Measurements from ENCODE around the gene POLDIP2. TPM values are rescaled to one million over a fixed set of nuclear protein-coding genes. Genes with fewer than 3 reads are reported as not detected.

POLDIP2 gene
- total and polyA plus RNA-seq, 8 donors, result 56.0 to 76.8 (median 63.1) TPM

GRCh38 chr17:28306954-28307401 is 50.3 kb downstream of the POLDIP2 start:
- Histone ChIP-seq H3K4me1 (no peaks in the 10 kb centered on the region), H3K36me3 (no peaks in the 10 kb centered on the region), H3K9me3 (no peaks in the 10 kb centered on the region), H3K4me3 (no peak overlapping the region), H3K27ac (no peak overlapping the region), H3K27me3 (peaks cover 29 to 53% of the 10 kb centered on the region in 2 donors)
- intact Hi-C loops (cut with DNase I), result no loop called here
- no peak for DNase-seq
- no peak for TF ChIP-seq CTCF (IDR thresholded peaks at IDR 0.05)
- no peak for ATAC-seq

DNA sequence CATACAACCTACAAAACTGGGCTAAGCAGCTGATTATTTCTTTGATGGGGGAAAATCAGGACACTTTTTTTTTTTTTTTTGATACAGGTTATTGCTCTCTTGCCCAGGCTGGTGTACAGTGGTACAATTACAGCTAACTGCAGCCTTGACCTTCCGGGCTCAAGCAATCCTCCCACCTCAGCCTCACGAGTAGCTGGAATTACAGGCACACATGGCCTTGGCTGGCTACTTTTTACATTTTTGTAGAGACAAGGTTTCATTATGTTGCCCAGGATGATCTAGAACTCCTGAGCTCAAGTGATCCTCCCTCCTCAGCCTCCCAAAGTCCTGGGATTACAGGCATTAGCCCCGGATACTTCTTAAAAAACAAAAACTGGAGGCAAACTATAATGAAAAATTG is 58.9 kb downstream of the POLDIP2 start:
- Histone ChIP-seq H3K4me3 (no peak overlapping the region), H3K27ac (no peak overlapping the region), H3K4me1 (no peaks in the 10 kb centered on the region), H3K9me3 (no peaks in the 10 kb centered on the region), H3K36me3 (no peaks in the 10 kb centered on the region), H3K27me3 (no peaks in the 10 kb centered on the region)
- no peak for ATAC-seq
- no peak for TF ChIP-seq CTCF (IDR thresholded peaks at IDR 0.05)
- DNase-seq, result no peak
- intact Hi-C loops (cut with DNase I), result no loop called here

Small RNA genes lying within 50 kb of the gene (microRNA-seq; reads per million reads assigned to microRNA genes)
- gene MIR4723, result 0.82 to 1.0 reads per million in 2 donors

Other genes starting within 250 kb of the POLDIP2 start
- gene TMEM97, start 38.3 kb downstream of the POLDIP2 start, total RNA-seq, result 10 to 100 TPM; 27.0 to 69.3 TPM
- gene TMEM97, start 38.3 kb downstream of the POLDIP2 start, polyA plus RNA-seq (ENCODE audit: insufficient read length in 6 of 6), result 10 to 100 TPM; 39.6 to 53.9 (median 45.0) TPM
- gene IFT20, start 22.1 kb downstream of the POLDIP2 start, total RNA-seq, result 10 to 100 TPM; 27.6 to 42.2 TPM
- 10 to 100 TPM; 51.0 to 60.4 (median 56.8) TPM for gene IFT20, start 22.1 kb downstream of the POLDIP2 start, polyA plus RNA-seq (ENCODE audit: insufficient read length in 6 of 6)
- gene TNFAIP1, start 21.8 kb downstream of the POLDIP2 start, total RNA-seq, result 10 to 100 TPM; 57.6 to 80.7 TPM
- 10 to 100 TPM; 34.2 to 41.6 (median 40.2) TPM for gene TNFAIP1, start 21.8 kb downstream of the POLDIP2 start, polyA plus RNA-seq (ENCODE audit: insufficient read length in 6 of 6)
- not detected for gene SEBOX, start 7.7 kb upstream of the POLDIP2 start, total RNA-seq
- not detected for gene SEBOX, start 7.7 kb upstream of the POLDIP2 start, polyA plus RNA-seq (ENCODE audit: insufficient read length in 6 of 6)
- gene VTN, start 12.8 kb upstream of the POLDIP2 start, total RNA-seq, result 1 to 10 TPM in 1 of 2 donors, under 1 TPM in 1; 0.50 to 1.6 TPM
- 1 to 10 TPM in 2 of 6 donors, under 1 TPM in 4; 0.42 to 2.2 (median 0.94) TPM for gene VTN, start 12.8 kb upstream of the POLDIP2 start, polyA plus RNA-seq (ENCODE audit: insufficient read length in 6 of 6)
- 10 to 100 TPM; 12.9 to 19.9 TPM for gene SARM1, start 14.2 kb upstream of the POLDIP2 start, total RNA-seq
- gene SARM1, start 14.2 kb upstream of the POLDIP2 start, polyA plus RNA-seq (ENCODE audit: insufficient read length in 6 of 6), result 10 to 100 TPM; 11.7 to 15.3 (median 12.9) TPM
- 10 to 100 TPM; 23.7 to 28.8 TPM for gene SLC46A1, start 48.7 kb upstream of the POLDIP2 start, total RNA-seq
- gene SLC46A1, start 48.7 kb upstream of the POLDIP2 start, polyA plus RNA-seq (ENCODE audit: insufficient read length in 6 of 6), result 10 to 100 TPM in 3 of 6 donors, 1 to 10 TPM in 3; 7.9 to 12.1 (median 10.5) TPM
- gene SLC13A2, start 116.1 kb upstream of the POLDIP2 start, total RNA-seq, result not detected
- under 1 TPM; 0.13 to 0.60 (median 0.42) TPM for gene SLC13A2, start 116.1 kb upstream of the POLDIP2 start, polyA plus RNA-seq (ENCODE audit: insufficient read length in 6 of 6)
- gene FOXN1, start 148.8 kb upstream of the POLDIP2 start, total RNA-seq, result under 1 TPM; 0.18 to 0.29 TPM
- under 1 TPM; 0.06 to 0.23 (median 0.15) TPM for gene FOXN1, start 148.8 kb upstream of the POLDIP2 start, polyA plus RNA-seq (ENCODE audit: insufficient read length in 6 of 6)
- 10 to 100 TPM; 25.7 to 28.9 TPM for gene UNC119, start 195.1 kb upstream of the POLDIP2 start, total RNA-seq
- gene UNC119, start 195.1 kb upstream of the POLDIP2 start, polyA plus RNA-seq (ENCODE audit: insufficient read length in 6 of 6), result 10 to 100 TPM; 29.1 to 36.7 (median 35.9) TPM
- gene PIGS, start 214.0 kb upstream of the POLDIP2 start, total RNA-seq, result 10 to 100 TPM; 59.6 to 63.3 TPM
- 10 to 100 TPM; 57.9 to 66.6 (median 64.0) TPM for gene PIGS, start 214.0 kb upstream of the POLDIP2 start, polyA plus RNA-seq (ENCODE audit: insufficient read length in 6 of 6)
- gene ALDOC, start 219.4 kb upstream of the POLDIP2 start, total RNA-seq, result 10 to 100 TPM; 10.9 to 15.2 TPM
- 10 to 100 TPM; 17.7 to 25.5 (median 20.8) TPM for gene ALDOC, start 219.4 kb upstream of the POLDIP2 start, polyA plus RNA-seq (ENCODE audit: insufficient read length in 6 of 6)
- 10 to 100 TPM in 1 of 2 donors, 1 to 10 TPM in 1; 9.5 to 15.2 TPM for gene SPAG5, start 241.5 kb upstream of the POLDIP2 start, total RNA-seq
- gene SPAG5, start 241.5 kb upstream of the POLDIP2 start, polyA plus RNA-seq (ENCODE audit: insufficient read length in 6 of 6), result 10 to 100 TPM; 40.4 to 91.5 (median 63.4) TPM